Body of pancreas (tissue), 4 donors: ENCODE data around the gene CTSL.

Source experiments
- CTCF ChIP-seq, 7 experiments: fragments of 450-650 bp in 4 of 7; fragments of 200-600 bp in 3 of 7; sonication (generic) in 3 of 7; IDR thresholded peaks; one replicate each; pipeline ENCODE4 v1.5.1; 2016 to 2019; ENCODE audit warnings: antibody characterized with exemption in 7 of 7
- POLR2A ChIP-seq, 3 donors: fragments of 450-650 bp; IDR thresholded peaks; one replicate each; pipeline ENCODE4 v1.6.1; 2016; ENCODE audit warnings: antibody characterized with exemption in 3 of 3, mild to moderate bottlenecking in 2 of 3

GRCh38 chr9:87698069-87698809, 27.7 kb upstream of the CTSL start:
- TF ChIP-seq CTCF (IDR thresholded peaks at IDR 0.05) (no peak), POLR2A (IDR thresholded peaks at IDR 0.05) (no peak)
